CMK (cell line): ENCODE results near the gene C8A.

Source experiments
- DNase-seq: peaks from one replicate; pipeline ENCODE4 v3.0.0-alpha.2; 2010; ENCODE audit warnings: low read depth

C8A gene

DNA sequence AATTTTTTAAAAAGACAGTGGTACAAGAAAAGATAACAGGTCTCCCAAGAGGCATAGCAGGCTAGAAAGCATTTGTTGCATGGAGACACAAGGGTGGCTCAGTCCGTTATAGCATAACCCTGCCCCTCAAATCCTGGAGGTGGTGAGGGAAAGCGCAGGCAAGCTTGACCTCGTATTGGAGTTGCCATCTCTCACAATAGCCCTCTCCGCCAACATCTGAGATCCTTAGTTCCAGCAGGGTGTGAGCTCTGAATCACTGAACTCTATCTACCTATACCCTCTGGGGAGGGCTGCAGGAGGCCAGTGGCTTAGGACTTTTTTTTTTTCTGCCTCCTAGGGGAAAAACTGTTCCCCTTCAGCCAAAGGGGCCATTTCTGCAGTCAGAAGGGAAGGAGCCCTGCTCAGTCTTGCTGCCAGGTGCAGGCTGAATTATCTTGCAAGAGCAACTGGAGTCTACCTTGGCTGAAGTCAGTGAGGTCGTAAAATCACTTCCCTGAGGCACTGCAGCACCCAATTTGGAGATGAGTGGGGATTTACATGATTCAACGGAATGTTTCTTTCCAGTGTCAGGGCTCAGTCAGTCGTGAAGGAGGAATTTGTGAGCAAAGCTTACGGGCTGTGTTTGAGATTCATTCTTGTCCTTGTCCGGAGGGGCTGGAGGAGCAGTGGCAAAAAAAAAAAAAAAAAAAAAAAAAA lies 17.2 kb upstream of the C8A start:
- DNase-seq: no peak

DNA sequence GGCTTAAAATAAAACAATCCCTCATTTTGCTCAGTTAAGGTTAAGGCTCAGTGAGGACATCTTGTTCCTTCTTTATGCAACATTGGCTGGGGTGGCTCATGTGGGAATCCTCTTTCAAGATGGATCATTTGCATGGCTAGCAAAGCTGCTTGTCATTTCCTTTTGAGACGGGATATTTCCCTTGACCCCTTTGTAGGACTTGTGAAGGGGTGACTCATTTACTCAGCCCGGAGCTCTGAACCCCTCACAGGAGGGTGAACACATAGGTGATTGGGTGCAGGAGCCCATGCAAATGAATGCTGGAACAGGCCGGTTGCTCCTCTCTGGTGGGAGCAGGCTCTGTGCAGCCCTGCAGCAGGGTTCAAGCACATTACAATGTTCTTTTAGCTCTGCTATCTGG lies 15.8 kb upstream of the C8A start:
- DNase-seq: no peak

DNA sequence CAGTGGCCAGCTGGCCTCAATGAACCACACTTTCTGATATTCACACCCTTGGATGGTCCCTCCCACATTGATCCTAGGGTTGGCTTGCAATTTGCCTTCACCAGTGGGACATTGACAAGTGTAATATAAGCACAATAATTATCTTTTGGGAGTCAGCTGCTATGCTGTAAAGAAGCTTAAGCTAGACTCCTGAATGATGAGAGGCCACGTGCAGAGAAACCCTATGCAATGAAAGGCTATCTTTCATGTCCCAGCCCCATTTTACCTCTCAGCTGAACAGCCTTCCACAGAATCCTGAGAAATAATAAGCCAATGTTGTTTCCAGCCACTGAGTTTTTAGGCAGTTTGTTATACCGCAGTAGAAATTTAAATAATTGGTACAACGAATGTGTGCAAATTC lies 11.1 kb upstream of the C8A start:
- DNase-seq: no peak

DNA sequence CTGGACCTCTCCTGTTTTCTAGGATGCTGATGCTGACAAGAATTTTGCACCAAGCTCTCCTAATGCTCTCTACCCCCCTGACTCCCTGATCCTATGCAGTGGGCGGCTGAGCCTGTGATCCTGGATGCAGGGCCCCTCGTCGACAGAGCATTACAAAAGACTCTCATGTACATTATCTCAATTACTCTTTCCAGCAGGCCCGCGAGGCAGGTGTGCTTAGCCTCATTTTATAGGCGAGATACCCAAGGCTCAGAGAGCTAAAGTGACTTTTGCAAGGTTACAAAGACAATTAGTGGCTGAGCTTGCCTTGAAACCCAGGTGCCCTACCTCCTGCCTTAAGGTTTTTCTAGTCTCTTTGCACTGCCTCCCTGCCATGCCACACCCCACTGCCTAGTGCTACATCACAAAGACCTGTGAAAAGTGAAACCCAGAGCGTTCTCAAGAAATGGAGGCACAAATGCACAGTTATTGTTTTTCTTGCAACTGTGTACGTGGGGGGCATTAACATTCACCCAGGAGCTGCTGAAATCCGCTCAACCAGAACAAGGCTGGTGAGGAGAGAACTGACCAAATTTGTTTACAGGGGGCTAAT lies 10.0 kb upstream of the C8A start:
- DNase-seq: no peak

DNA sequence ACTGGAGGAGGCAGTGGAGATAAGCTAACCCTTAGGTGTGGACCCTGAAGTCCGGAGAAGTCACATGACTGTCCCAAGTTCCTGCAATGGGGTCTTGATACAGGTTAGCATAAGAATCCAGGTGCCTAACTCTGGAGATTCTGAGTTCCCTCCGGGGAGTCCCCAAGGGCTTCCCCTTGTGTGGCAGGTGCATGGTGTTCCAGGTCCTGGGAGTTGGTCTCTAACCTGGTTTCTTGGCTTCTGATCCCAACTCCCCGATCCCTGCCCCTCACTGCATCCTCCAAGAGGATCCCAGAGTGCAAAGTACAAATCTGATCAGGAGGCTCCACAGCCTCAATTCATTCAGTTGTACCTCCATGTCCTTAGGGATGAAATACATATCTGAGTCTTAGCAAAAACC lies 9.3 kb upstream of the C8A start:
- no peak for DNase-seq

DNA sequence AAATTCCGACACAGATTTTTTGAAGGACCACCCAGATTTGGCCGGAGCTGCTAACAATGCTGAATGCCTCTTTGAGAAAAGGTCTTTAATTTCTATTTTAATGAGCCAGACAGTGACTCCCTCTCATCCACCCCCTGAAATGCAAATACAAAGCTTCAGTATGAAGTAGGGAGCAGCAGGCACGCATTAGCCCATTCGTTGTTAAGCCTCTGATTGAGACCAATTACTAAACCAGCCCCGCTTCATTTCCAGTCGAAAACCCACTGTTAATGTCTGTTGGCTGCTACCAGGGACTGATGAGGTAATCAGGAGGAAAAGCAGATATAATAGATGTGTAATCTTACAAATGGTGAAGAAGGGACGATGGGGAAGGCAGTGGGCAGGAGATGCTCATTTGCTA lies 4.8 kb upstream of the C8A start:
- DNase-seq: no peak

DNA sequence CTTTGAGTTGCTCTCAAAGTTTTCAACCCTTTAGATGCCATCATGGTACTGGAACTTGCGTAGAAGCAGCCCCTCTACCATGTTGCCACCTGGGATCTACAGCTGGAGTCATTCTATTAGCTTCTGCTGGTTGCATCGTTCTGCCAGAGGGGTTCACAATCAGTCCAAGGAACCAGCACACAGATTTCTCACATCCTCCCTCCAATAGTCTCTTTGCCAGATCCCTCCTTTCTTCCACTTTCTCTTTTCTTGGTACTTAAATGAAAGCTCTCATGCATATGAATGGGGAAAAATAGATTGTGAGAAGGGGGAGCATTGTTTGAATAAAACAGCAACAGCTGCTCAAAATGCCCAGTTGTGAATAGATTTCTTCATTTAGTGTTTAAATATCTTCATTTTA lies 4.2 kb upstream of the C8A start:
- DNase-seq: no peak

DNA sequence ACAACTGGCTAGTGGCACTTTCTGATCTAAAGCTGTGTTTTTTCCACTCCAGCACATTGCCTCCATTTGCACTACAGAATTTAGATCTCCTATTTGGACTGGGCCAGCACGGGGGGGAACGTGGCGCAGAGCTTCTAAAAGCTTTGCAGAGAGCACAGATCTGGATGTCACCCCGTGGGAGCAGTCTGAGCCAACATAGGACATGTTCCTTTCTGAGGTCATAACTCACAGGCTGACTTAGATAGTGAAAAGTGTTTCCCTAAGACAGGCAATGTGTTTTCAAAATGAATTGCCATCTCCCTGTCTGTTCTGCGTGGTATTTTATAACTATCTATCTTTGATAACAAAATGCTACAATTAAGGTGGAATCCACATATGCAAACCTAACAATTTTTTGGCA lies 3.7 kb upstream of the C8A start:
- no peak for DNase-seq

DNA sequence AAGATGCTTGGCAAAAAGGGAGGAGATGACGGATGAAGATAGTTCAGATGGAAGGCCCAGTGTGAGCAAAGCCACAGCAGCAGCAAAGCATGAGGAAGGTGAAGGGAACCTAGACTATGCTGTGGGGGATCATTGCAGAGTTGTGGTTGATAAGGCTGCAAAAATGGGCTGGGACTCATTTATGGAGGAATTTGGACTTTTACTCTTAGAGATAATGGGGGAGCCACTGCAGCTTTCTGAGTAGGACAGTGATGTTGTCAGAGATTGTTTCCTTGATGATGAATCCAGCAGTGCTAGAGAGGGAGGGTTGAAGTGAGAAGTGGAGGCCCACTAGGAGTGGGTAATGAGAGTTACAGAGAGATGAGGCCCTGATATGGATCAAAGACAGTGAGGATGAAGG lies 2.1 kb upstream of the C8A start:
- no peak for DNase-seq

DNA sequence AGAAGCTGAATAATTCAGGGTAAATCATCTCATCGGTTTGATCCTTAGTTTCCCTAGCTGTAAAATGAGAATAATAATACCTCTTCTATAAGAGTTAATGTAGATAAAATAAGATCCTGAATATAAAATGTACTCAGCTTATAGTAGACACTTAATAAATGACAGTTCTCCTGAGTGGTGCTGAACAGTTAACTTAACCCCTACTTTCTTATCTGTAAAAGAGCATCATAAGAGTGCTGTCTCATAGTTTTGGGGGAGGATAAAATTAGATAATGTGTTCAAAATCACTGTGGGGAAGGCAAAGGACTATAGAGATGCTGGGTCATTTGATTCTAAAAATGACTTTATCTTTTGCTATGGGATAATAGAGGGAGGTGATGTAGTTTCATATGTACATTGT lies 593 bp downstream of the C8A start:
- DNase-seq: no peak

DNA sequence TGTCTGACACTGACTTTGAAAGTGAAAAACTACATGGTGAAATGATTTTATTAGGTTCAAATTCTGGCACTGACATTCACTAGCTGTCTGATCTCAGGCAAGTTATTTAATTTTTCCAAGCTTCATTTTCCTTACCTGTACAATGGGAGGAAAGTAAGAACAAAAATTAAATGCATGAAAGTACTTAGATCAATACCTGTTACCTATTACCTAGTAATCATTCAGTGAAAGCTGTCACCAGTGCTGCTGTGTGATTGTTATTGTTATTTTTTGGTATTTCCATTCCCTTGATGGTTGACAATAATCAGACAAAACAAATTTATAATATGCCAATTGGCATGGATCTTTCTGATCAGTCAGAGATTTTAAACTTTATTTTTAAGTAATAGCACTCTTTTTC lies 1.6 kb downstream of the C8A start:
- DNase-seq: no peak

DNA sequence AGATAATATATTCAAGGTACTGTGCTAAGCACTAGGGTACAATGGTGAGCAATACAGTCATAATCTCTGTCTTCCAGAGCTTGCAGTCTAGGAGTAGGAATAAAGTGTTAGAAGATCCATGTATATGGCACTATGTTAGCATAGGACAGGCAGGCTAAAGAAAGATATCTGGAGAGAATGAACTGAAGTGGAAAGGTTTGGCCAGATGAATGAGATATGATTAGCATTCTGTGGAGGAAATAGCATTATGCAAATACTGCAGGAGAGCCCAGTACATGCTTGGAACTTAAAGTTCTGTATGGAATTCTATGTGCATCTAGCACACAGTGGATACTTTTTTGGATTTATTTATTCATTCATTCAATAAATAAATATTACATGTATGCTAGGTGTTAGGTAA lies 4.7 kb downstream of the C8A start:
- DNase-seq: no peak

DNA sequence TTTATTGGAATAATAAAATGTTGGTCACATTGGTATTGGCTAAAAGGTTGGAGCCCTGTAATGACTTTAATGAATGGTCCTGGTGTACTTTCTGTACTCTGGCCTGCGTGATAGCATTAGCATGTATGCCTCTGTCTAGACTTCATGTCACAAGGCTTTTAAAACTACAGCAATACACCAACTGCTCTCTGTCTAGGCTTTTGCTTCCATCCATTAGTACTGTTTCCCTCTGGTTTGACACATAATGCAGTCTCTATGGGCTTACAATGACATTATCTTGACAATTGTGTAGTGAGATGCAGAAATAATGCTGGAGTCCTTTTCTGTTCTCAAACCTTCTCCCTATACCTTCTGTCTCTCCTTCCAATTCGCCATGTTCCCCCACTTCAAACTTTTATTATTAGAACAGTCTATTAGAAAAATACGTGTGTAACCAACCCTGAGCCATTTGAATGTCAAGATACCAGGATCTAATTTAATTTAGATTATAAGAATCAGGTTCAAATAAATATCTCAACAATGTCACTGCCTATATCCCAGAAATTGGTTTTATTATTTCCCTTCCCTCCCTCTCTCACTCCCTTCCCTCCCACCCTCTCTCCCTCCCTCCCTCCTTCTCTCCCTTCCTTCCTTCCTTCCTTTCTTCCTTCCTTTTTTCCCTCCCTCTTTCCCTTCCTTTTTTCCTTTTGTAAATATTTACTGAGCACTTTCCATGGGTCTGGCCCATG lies 8.8 kb downstream of the C8A start:
- no peak for DNase-seq

DNA sequence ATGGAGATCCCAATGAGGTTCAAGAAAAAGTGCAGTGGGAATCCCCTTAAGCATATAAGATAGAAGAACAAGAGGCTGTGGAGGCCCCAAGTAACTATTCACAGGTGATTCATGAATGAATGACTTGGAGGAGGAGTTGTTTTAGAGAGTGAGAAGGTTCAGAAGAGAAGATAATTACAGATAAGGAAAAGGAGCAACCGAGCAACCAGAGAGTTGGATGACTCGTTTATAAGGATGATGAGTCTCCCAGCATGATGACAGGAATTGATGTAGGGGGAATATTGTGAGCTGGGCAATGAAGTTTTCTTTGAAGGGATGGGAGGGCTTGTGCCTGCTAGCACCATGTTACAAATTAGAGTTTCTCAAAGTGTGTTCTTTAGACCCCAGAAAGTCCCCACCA lies 9.8 kb downstream of the C8A start:
- no peak for DNase-seq

DNA sequence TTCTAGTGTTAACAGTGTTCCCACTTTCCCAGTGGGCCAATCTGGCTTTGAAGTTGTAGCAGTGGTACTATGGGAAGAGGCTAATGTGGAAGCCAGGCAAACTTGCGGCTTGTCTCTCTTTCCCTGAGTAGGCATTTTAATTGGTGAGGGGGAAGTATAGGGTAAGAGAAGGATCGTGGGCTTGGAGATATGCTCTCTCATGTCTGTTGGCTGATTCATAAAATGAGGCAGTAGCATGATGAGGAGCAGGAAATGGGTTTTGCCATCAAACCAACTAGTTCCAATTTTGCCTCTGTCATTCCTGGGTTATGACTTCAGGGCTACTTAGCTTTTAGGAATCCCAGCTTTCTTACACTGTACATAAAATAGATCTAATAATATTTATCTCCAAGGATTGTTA lies 12.1 kb downstream of the C8A start:
- no peak for DNase-seq

DNA sequence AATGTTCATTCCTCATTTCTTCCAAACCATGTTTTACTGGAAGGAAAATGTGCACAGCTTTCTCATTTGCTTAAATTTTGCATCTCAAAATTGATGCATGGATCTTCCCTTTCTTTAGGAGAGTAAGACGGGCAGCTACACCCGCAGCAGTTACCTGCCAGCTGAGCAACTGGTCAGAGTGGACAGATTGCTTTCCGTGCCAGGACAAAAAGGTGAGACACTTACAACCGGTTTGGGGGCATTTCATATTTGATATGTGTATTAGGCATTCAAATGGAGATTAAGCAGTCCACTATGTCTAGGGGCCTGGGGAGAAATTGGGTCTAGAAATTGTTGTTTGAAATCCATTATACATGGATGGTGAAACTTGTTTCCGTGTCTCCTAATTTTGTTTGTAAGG lies 12.9 kb downstream of the C8A start:
- no peak for DNase-seq

DNA sequence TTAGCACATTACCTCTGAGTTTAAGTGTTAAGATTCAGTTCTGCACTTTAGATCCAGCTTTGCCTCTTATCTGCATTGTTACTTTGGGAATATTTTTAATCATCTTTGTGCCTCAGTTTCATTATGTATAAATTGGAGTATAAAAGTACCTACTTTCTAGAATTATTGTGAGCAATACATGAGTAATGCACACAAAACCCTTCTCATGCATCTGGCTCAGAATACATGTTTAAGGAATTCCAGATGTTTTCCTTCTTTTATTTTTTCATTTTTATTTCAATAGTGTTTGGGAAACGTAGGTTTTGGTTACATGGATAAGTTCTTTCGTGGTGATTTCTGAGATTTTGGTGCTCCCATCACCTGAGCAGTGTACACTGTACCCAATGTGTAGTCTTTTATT lies 14.2 kb downstream of the C8A start:
- no peak for DNase-seq

DNA sequence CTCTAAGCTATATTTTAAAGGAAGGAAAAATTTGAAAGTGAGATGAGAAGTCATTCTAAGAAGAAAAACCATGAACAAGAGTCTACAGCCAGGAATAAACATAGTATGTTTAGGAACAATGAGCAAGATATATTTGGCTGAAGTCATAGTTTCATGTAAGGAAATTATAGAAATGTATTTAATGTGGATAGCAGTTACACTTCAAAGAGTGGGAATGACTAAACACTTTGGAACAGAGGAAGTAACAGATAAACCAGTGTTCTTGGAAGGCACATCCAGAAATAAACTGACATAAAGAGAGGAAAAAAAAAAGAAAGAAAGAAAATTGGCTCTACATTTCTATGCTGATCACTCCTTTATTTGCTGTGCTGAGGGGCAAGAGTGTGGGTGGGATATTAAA lies 18.0 kb downstream of the C8A start:
- DNase-seq: no peak

DNA sequence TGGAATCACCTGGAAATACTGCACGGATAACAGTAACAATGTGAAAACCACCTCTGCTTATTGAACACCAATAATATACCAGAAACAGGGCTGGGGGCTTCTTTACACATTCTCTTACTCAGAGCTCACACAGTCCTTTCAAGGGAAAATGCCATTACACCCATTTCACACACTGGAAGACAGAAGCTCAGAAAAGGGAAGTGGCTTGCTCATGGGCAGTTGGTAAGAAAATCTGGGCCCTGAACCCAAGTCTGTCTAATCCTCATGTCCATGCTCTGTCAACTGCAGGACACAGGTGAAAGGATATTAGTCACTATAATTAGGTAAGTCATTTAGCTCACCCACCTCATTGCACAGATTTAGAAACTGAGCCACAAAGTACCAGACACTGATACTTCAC lies 18.6 kb downstream of the C8A start:
- DNase-seq: no peak

DNA sequence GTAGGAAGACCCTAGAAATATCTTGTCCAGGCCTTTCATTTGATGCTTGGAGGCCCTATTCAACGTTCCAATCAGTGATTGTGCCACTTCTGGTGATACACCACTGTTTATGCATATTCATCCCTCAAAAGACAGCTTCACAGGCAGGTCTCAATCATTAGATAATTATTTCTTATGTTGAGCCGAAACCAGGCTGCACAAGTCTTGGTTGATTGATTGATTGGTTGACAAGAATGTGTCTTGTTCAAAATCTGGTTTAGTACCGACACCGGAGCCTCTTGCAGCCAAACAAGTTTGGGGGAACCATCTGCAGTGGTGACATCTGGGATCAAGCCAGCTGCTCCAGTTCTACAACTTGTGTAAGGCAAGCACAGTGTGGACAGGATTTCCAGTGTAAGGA lies 20.1 kb downstream of the C8A start:
- no peak for DNase-seq

DNA sequence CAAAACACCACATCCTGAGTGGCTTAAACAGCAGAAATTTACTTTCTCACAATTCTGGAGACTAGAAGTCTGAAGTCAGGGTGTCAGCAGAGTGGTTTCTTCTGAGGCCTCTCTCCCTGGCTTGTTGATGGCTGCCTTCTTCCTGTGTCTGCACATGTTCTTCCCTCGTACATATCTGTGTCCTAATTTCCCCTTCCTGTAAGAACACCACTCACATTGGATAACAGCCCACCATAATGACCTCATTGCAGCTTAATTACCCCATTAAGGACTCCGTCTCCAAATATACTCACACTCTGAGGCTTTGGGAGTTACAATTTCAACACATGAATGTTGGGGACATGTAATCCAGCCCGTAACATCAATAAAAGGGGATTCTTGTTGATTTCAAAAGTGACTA lies 23.4 kb downstream of the C8A start:
- DNase-seq: no peak

DNA sequence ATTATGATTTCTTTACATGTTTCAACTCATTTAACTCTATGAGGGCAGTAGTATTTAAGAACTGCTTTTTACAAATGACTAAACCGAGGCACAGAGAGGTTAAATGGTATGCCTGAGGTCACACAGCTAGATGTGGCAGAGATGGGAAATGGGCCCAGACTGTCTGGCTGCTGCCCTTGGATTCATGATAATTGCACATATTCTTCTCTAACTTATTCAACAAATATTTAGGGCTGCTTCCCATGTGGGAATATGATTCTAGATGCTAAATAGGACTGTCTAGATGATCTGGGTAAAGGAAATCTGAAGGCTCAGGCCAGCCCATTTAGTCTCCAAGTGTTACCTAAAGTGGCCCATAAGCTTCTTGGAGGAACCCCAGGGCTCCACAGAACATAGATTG lies 26.2 kb downstream of the C8A start:
- DNase-seq: no peak

DNA sequence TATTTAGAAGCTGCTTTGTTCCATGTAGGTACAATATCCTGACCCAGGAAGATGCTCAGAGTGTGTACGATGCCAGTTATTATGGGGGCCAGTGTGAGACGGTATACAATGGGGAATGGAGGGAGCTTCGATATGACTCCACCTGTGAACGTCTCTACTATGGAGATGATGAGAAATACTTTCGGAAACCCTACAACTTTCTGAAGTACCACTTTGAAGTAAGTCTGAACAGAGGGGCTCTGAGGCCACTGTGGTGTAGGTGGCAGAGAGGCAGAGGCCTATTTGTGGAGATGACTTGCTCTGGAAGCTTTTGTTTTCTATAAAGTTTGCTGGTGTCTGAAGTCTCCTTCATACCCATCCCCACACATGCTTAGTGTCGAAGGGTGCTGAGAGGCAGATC lies 26.8 kb downstream of the C8A start:
- DNase-seq: no peak

DNA sequence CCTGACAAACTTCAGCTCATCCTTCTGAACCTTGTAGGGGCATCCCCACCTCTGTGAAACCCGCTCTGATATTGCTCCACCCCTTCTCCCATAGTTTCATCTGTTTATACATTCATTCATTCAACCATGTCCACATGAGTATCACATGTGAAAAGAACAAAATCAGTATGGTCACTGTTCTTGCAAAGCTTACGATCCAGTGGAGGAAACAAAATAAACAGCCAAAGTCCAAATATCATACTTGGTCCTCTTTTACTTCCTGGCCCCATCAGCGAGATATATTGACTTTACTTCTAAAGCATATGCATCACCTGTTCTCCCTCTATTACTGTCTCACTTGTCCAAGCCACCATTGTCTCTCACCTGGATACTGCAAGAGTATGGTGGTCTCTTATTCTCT lies 35.6 kb downstream of the C8A start:
- no peak for DNase-seq
